PC-9 (cell line): ENCODE measurements around the gene PNMA6E. TPM values are rescaled to one million over a fixed set of nuclear protein-coding genes. Genes with fewer than 3 reads are reported as not detected.

Experiments used
- BruUV-seq: library from RNA; stranded (reverse); fragments of 400-500 nt; replicated peaks from 2 replicates; lab custom pipeline; 2021; lab: Mats Ljungman, UMichigan
- CTCF ChIA-PET: fragments of 300-600 bp; sonication (Branson Sonifier 250); formaldehyde crosslinking; loops from one replicate; lab custom pipeline; 2022; ENCODE audit warnings: antibody characterized with exemption; lab: Charles Lee
- POLR2A ChIA-PET: fragments of 300-600 bp; sonication (Branson Sonifier 250); formaldehyde crosslinking; loops from one replicate; lab custom pipeline; 2022; ENCODE audit warnings: antibody characterized with exemption; ENCODE audit not compliant: unreplicated experiment; lab: Charles Lee
- DNase-seq, 2 experiments: peaks; one replicate each; pipeline versions ENCODE4 v3.0.0 to v3.0.0-alpha.2; 2015 to 2022; ENCODE audit warnings: mixed read lengths in 1 of 2
- H2AFZ ChIP-seq: fragments of 200-600 bp; sonication (generic); 2 replicates; pipeline ENCODE4 v1.8.1; 2017; ENCODE audit warnings: antibody characterized with exemption
- H3F3A ChIP-seq: fragments of 200-600 bp; sonication (generic); 2 replicates; pipeline ENCODE4 v1.8.1; 2017; ENCODE audit warnings: antibody characterized with exemption, mild to moderate bottlenecking, low read depth; ENCODE audit not compliant: insufficient read depth
- H3K27ac ChIP-seq: fragments of 200-600 bp; sonication (generic); 2 replicates; pipeline ENCODE4 v1.6.1; 2016; ENCODE audit warnings: mixed run types
- H3K27me3 ChIP-seq: fragments of 200-600 bp; sonication (generic); 2 replicates; pipeline ENCODE4 v1.6.1; 2016; ENCODE audit warnings: low read depth, mixed run types; ENCODE audit not compliant: insufficient read depth
- H3K36me3 ChIP-seq: fragments of 200-600 bp; sonication (generic); 2 replicates; pipeline ENCODE4 v1.6.1; 2016; ENCODE audit warnings: low read depth, mixed run types
- H3K4me1 ChIP-seq: fragments of 200-600 bp; sonication (generic); replicated peaks from 2 replicates; pipeline ENCODE4 v1.6.1; 2016; ENCODE audit warnings: mixed run types; ENCODE audit not compliant: insufficient read depth
- H3K4me2 ChIP-seq: fragments of 200-600 bp; sonication (generic); 2 replicates; pipeline ENCODE4 v1.6.1; 2017; ENCODE audit warnings: mixed run types
- H3K4me3 ChIP-seq: fragments of 200-600 bp; sonication (generic); 2 replicates; pipeline ENCODE4 v1.6.1; 2016; ENCODE audit warnings: mixed run types
- H3K79me2 ChIP-seq: fragments of 200-600 bp; sonication (generic); 2 replicates; pipeline ENCODE4 v1.6.1; 2017; ENCODE audit warnings: low read depth, mixed run types
- H3K9me2 ChIP-seq: fragments of 200-600 bp; sonication (generic); 2 replicates; pipeline ENCODE4 v1.8.1; 2017; ENCODE audit warnings: mild to moderate bottlenecking; ENCODE audit not compliant: insufficient read depth
- H3K9me3 ChIP-seq: fragments of 200-600 bp; sonication (generic); 2 replicates; pipeline ENCODE4 v1.8.1; 2016; ENCODE audit warnings: low read depth; ENCODE audit not compliant: insufficient read depth
- H4K20me1 ChIP-seq: fragments of 200-600 bp; sonication (generic); 2 replicates; pipeline ENCODE4 v1.8.1; 2017; ENCODE audit not compliant: insufficient read depth
- EZH2 ChIP-seq: fragments of 200-600 bp; sonication (generic); IDR thresholded peaks from 2 replicates; pipeline ENCODE4 v1.8.0; 2017; ENCODE audit warnings: antibody characterized with exemption, low read depth
- intact Hi-C: fragments of 100-400 bp; cut with micrococcal nuclease; formaldehyde crosslinking; loops from one replicate; pipeline ENCODE4 v1.10.0; 2022; ENCODE audit not compliant: unreplicated experiment
- total RNA-seq: library from RNA; stranded (reverse); gene quantifications from 2 replicates; pipeline ENCODE4 v1.2.3, GENCODE V29; 2021
- TF ChIP-seq, protein P1 (sequence below): fragments of 200-600 bp; sonication (generic); conservative IDR thresholded peaks from 2 replicates; pipeline ENCODE4 v1.6.1; 2017; ENCODE audit warnings: mixed run types, antibody characterized with exemption, mild to moderate bottlenecking, moderate library complexity

PNMA6E gene
- total RNA-seq, 1 experiment from 2014 or later, result not detected

DNA sequence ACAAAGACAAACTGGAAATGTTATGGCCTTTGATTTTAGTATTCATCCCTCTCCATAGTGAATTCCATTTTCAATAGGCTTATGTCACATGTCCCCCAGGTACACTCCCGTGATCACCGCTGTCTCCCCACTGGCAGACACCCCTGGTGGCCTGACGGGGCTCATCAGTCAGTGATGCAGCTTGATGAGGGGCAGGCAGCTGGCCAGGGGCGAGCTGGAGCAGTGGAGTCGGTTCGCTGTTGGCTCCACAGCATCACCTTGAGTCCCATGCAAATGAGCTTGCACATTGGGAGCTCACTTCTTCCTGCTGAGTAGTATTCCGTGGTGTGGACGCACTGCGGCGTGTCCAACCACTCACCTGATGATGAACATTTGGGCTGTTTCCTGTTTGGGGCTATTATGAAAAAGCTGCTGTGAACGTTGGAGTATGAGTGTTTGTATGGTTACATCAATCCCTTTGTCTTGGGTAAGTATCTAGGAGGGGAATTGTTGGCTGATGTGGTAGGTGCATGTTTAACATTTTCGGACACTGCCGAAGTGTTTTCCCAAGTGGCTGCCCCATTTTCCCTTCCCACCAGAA is 39.5 kb upstream of the PNMA6E start:
- no peak for TF ChIP-seq EZH2
- TF ChIP-seq, protein P1, sequence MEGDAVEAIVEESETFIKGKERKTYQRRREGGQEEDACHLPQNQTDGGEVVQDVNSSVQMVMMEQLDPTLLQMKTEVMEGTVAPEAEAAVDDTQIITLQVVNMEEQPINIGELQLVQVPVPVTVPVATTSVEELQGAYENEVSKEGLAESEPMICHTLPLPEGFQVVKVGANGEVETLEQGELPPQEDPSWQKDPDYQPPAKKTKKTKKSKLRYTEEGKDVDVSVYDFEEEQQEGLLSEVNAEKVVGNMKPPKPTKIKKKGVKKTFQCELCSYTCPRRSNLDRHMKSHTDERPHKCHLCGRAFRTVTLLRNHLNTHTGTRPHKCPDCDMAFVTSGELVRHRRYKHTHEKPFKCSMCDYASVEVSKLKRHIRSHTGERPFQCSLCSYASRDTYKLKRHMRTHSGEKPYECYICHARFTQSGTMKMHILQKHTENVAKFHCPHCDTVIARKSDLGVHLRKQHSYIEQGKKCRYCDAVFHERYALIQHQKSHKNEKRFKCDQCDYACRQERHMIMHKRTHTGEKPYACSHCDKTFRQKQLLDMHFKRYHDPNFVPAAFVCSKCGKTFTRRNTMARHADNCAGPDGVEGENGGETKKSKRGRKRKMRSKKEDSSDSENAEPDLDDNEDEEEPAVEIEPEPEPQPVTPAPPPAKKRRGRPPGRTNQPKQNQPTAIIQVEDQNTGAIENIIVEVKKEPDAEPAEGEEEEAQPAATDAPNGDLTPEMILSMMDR, result no peak
- H3K9me3 ChIP-seq, result no peaks in the 10 kb centered on the region
- H3F3A ChIP-seq, result no peaks in the 10 kb centered on the region
- intact Hi-C loops, result no loop called here
- no peak overlapping the region for H3K27ac ChIP-seq
- no TSS peak for BruUV-seq
- H3K9me2 ChIP-seq, result no peaks in the 10 kb centered on the region
- H3K4me2 ChIP-seq, result no peak overlapping the region
- H2AFZ ChIP-seq, result no peak overlapping the region
- DNase-seq, result no peak
- H3K27me3 ChIP-seq, result peaks cover 17% of the 10 kb centered on the region; the same call in 1 of the 2 replicates
- ChIA-PET POLR2A (no interaction called here), CTCF (no interaction called here)
- H3K4me3 ChIP-seq, result no peak overlapping the region
- H4K20me1 ChIP-seq, result no peaks in the 10 kb centered on the region
- H3K79me2 ChIP-seq, result no peaks in the 10 kb centered on the region
- no peaks in the 10 kb centered on the region for H3K36me3 ChIP-seq
- 0 out of 2 replicates have a peak, but pooled peaks cover 3% of the 10 kb centered on the region for H3K4me1 ChIP-seq

DNA sequence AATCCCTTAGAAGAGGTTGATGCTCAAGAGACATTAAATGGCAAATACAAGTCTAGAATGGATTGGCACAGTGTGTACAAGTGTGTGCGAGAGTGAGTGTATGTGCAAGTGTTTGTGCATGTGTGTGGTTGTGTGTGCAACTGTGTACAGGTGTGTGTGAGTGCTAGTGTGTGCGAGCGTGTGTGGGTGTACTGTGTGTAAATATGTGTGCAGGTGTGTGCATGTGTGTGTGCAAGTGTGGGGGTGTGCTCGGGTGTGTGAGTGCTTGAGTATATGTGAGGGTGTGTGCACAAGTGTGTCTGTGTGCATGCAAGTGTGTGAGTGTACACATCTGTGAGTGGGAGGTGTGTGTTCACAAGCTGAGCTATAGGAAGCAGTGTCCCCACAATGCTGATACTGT is 38.8 kb upstream of the PNMA6E start:
- Histone ChIP-seq H3K79me2 (no peaks in the 10 kb centered on the region), H3K27ac (no peak overlapping the region), H3K4me2 (no peak overlapping the region), H3K4me1 (0 out of 2 replicates have a peak, but pooled peaks cover 3% of the 10 kb centered on the region), H3K27me3 (peaks cover 22% of the 10 kb centered on the region), H4K20me1 (no peaks in the 10 kb centered on the region), H3K36me3 (no peaks in the 10 kb centered on the region), H2AFZ (no peak overlapping the region), H3K9me3 (no peaks in the 10 kb centered on the region), H3K4me3 (no peak overlapping the region), H3F3A (no peaks in the 10 kb centered on the region), H3K9me2 (no peaks in the 10 kb centered on the region)
- no TSS peak for BruUV-seq
- ChIA-PET POLR2A (no interaction called here), CTCF (no interaction called here)
- TF ChIP-seq EZH2, result no peak
- TF ChIP-seq, protein P1, result no peak
- DNase-seq, result no peak
- intact Hi-C loops, result no loop called here

DNA sequence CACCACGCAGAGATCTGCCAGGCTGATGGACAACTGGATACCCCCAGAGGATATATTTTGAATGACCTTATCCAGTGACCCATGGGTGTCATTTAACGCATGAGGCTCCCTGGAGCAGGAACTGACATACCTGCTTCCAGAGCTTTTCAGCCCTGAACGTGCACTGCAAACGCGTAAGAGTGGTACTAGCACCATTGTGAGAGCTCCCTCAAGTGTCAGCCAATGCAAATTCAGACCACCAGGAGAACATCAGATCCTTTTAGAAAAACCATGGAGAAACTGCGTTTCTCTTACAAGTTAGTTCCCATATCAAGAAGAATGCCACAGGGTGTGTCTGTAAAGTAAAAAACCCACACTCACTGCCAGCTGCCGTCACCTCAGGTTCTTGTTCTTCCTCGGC is 37.4 kb upstream of the PNMA6E start:
- Histone ChIP-seq H2AFZ (no peak overlapping the region), H3K4me2 (no peak overlapping the region), H3K4me3 (no peak overlapping the region), H3K9me2 (no peaks in the 10 kb centered on the region), H3F3A (no peaks in the 10 kb centered on the region), H3K27ac (no peak overlapping the region), H3K79me2 (no peaks in the 10 kb centered on the region), H3K27me3 (peaks cover 37% of the 10 kb centered on the region), H4K20me1 (no peaks in the 10 kb centered on the region), H3K36me3 (no peaks in the 10 kb centered on the region), H3K4me1 (no peaks in the 10 kb centered on the region), H3K9me3 (no peaks in the 10 kb centered on the region)
- POLR2A ChIA-PET, result no interaction called here
- TF ChIP-seq EZH2, result no peak
- TF ChIP-seq, protein P1, result no peak
- CTCF ChIA-PET, result no interaction called here
- no peak for DNase-seq
- BruUV-seq, result no TSS peak
- intact Hi-C loops, result no loop called here
